HG03196 (cell line): Measurements from ENCODE around the gene FRMD8.
"Not testable (repeated sequence)": the region's sequence is repeated elsewhere in the genome, so short reads cannot be mapped to it uniquely, and the experiment has no call there.

ENCODE experiments used
- ATAC-seq: cut with Tn5 transposase; IDR thresholded peaks from one replicate; pipeline ENCODE4 v1.9.1; 2021; ENCODE audit not compliant: unreplicated experiment

Gene FRMD8

GRCh38 chr11:65411681-65412070 is 25.2 kb downstream of the FRMD8 start:
- ATAC-seq, result no peak

- ATAC-seq, result no peak
Measured at GRCh38 chr11:65412271-65413076, 26.0 kb downstream of the FRMD8 start.

- not testable (repeated sequence) for ATAC-seq
Measured at GRCh38 chr11:65413077-65413664, 26.7 kb downstream of the FRMD8 start.

- no peak for ATAC-seq
Measured at GRCh38 chr11:65414776-65415498, 28.5 kb downstream of the FRMD8 start.

GRCh38 chr11:65415499-65416340 is 29.3 kb downstream of the FRMD8 start:
- ATAC-seq, result no peak

GRCh38 chr11:65416341-65416824 is 29.9 kb downstream of the FRMD8 start:
- ATAC-seq, result no peak

- ATAC-seq, result no peak
Measured at GRCh38 chr11:65416841-65417701, 30.6 kb downstream of the FRMD8 start.

- no peak for ATAC-seq
Measured at GRCh38 chr11:65417702-65418430, 31.4 kb downstream of the FRMD8 start.

GRCh38 chr11:65418431-65418680 is 31.9 kb downstream of the FRMD8 start:
- ATAC-seq, result no peak

GRCh38 chr11:65418681-65419459 is 32.4 kb downstream of the FRMD8 start:
- ATAC-seq, result peak; percentile 34

- no peak for ATAC-seq
Measured at GRCh38 chr11:65419460-65419771, 33.0 kb downstream of the FRMD8 start.

GRCh38 chr11:65419772-65420481 is 33.5 kb downstream of the FRMD8 start:
- no peak for ATAC-seq

GRCh38 chr11:65420506-65420905 is 34.1 kb downstream of the FRMD8 start:
- no peak for ATAC-seq

- no peak for ATAC-seq
Measured at GRCh38 chr11:65420979-65421793, 34.7 kb downstream of the FRMD8 start.

GRCh38 chr11:65421794-65422632 is 35.6 kb downstream of the FRMD8 start:
- ATAC-seq, result peak; percentile 17

GRCh38 chr11:65422633-65423515 is 36.4 kb downstream of the FRMD8 start, which contains the start of gene NEAT1:
NEAT1 (plus strand) TSS chr11:65422798.
- peak; percentile 22 for ATAC-seq
